ENCODE data around the gene MRPL57. TPM values are rescaled to one million over a fixed set of nuclear protein-coding genes. Genes with fewer than 3 reads are reported as not detected.
"Not testable (repeated sequence)": the region's sequence is repeated elsewhere in the genome, so short reads cannot be mapped to it uniquely, and the experiment has no call there.

The MRPL57 gene
- total and polyA plus RNA-seq, 5 donors from 2014 or later, result 9.6 to 70.8 (median 60.4) TPM

DNA sequence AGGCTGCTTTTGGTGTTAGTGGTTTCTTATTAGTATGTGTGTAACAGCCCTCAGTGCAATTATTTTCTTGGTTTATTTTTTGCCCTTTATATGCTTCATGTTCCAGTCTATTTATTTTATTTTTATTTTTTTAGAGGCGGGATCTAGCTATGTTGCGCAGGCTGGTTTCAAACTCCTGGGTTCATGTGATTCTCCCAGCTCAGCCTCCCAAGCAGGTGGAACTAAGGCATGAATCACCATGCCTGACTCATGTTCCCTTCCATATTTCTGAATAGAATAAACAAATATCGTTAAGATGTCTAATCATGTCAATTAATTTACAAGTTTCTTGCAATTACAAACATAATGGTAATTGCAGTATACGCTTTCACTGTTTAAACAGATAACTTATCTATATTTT is 11.8 kb upstream of the MRPL57 start:
- Histone ChIP-seq H3K36me3 (ENCODE audit: control insufficient read depth, insufficient read depth, low read length) (no peaks in the 10 kb centered on the region), H3K27ac (ENCODE audit: insufficient read depth, low read length, poor library complexity, severe bottlenecking) (no peak overlapping the region), H3K27me3 (ENCODE audit: control insufficient read depth, insufficient read depth, low read length) (no peaks in the 10 kb centered on the region), H3K9me3 (ENCODE audit: control insufficient read depth in 2 of 2, low read length in 2 of 2) (no peaks in the 10 kb centered on the region), H3K4me1 (ENCODE audit: control insufficient read depth, insufficient read depth, low read length, poor library complexity, severe bottlenecking) (no peaks in the 10 kb centered on the region), H3K4me3 (ENCODE audit: low read depth, low read length) (no peak overlapping the region)
- DNase-seq (no peak), ATAC-seq (ENCODE audit: low read depth in 2 of 2) (no peak)
- H3K27me3 Mint-ChIP-seq, result no peaks in the 10 kb centered on the region
- no peak overlapping the region for H3K4me3 Mint-ChIP-seq
- H3K27ac Mint-ChIP-seq, result no peak overlapping the region
- H3K4me1 Mint-ChIP-seq, result no peaks in the 10 kb centered on the region
- no peaks in the 10 kb centered on the region for H3K36me3 Mint-ChIP-seq
- H3K9me3 Mint-ChIP-seq, result peaks cover 0 to 1% (median 0%) of the 10 kb centered on the region in 7 donors

DNA sequence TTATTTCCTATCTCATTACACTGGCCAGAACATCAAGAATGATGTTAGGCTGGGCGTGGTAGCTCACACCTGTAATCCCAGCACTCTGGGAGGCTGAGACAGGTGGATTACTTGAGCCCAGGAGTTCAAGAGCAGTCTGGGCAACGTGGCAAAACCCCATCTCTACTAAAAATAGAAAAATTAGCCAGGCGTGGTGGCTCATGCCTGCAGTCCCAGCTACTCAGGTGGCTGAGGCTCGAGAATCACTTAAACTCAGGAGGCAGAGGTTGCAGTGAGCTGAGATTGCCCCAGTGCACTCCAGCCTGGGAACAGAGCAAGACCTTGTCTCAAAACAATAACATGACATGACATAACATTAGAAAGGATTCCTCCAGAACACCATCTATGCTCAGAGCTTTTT is 10.9 kb upstream of the MRPL57 start:
- not testable (repeated sequence) for H3K9me3 ChIP-seq (ENCODE audit: control insufficient read depth in 2 of 2, low read length in 2 of 2); H3K4me1 ChIP-seq (ENCODE audit: control insufficient read depth, insufficient read depth, low read length, poor library complexity, severe bottlenecking); H3K27me3 ChIP-seq (ENCODE audit: control insufficient read depth, insufficient read depth, low read length); DNase-seq; H3K4me3 ChIP-seq (ENCODE audit: low read depth, low read length); H3K9me3 Mint-ChIP-seq; H3K4me3 Mint-ChIP-seq; H3K36me3 Mint-ChIP-seq; ATAC-seq (ENCODE audit: low read depth in 2 of 2); H3K36me3 ChIP-seq (ENCODE audit: control insufficient read depth, insufficient read depth, low read length); H3K27me3 Mint-ChIP-seq; H3K27ac ChIP-seq (ENCODE audit: insufficient read depth, low read length, poor library complexity, severe bottlenecking); H3K27ac Mint-ChIP-seq; H3K4me1 Mint-ChIP-seq

DNA sequence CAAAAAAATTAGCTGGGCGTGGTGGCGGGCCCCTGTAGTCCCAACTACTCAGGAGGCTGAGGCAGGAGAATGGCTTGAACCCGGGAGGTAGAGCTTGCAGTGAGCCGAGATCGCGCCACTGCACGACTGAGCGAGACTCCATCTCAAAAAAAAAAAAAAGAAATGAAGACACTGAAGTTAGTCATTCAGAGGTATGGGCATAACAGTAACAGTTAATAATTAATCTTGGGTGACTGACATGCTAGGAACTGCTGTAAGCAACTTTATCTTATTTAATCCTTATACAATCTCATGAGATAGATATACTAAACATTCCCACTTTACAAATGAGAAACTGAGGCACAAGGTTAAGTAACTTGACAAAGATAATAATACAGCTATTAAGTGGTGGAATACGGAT is 5.0 kb upstream of the MRPL57 start:
- Mint-ChIP-seq H3K4me3 (no peak overlapping the region), H3K9me3 (peaks cover 0 to 1% (median 0%) of the 10 kb centered on the region in 7 donors), H3K27ac (no peak overlapping the region), H3K27me3 (no peaks in the 10 kb centered on the region), H3K36me3 (no peaks in the 10 kb centered on the region), H3K4me1 (peaks cover 0 to 12% (median 6%) of the 10 kb centered on the region in 4 donors)
- ATAC-seq (ENCODE audit: low read depth in 2 of 2) (no peak), DNase-seq (no peak)
- H3K27ac ChIP-seq (ENCODE audit: insufficient read depth, low read length, poor library complexity, severe bottlenecking), result no peak overlapping the region
- H3K36me3 ChIP-seq (ENCODE audit: control insufficient read depth, insufficient read depth, low read length), result no peaks in the 10 kb centered on the region
- H3K4me3 ChIP-seq (ENCODE audit: low read depth, low read length), result no peak overlapping the region
- no peaks in the 10 kb centered on the region for H3K27me3 ChIP-seq (ENCODE audit: control insufficient read depth, insufficient read depth, low read length)
- H3K4me1 ChIP-seq (ENCODE audit: control insufficient read depth, insufficient read depth, low read length, poor library complexity, severe bottlenecking), result peaks cover 7% of the 10 kb centered on the region
- no peaks in the 10 kb centered on the region for H3K9me3 ChIP-seq (ENCODE audit: control insufficient read depth in 2 of 2, low read length in 2 of 2)

DNA sequence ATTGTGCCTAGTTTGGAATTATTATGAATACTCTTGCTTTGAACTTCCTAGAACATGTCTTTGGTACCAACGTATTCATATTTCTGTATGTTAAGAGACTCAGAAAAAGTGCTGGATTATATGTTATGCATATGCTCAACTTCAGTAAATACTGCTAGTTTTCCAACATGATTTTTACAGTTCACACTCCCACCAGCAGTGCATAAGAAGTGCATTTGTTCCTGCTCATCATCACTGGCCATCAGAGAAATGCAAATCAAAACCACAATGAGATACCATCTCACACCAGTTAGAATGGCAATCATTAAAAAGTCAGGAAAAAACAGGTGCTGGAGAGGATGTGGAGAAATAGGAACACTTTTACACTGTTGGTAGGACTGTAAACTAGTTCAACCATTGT is 2.7 kb upstream of the MRPL57 start:
- ATAC-seq (ENCODE audit: low read depth in 2 of 2); H3K27ac ChIP-seq (ENCODE audit: insufficient read depth, low read length, poor library complexity, severe bottlenecking); DNase-seq; H3K27ac Mint-ChIP-seq; H3K4me3 ChIP-seq (ENCODE audit: low read depth, low read length); H3K36me3 Mint-ChIP-seq; H3K27me3 Mint-ChIP-seq; H3K9me3 ChIP-seq (ENCODE audit: control insufficient read depth in 2 of 2, low read length in 2 of 2); H3K27me3 ChIP-seq (ENCODE audit: control insufficient read depth, insufficient read depth, low read length); H3K36me3 ChIP-seq (ENCODE audit: control insufficient read depth, insufficient read depth, low read length); H3K9me3 Mint-ChIP-seq: not testable (repeated sequence)
- peaks cover 20% of the 10 kb centered on the region for H3K4me1 ChIP-seq (ENCODE audit: control insufficient read depth, insufficient read depth, low read length, poor library complexity, severe bottlenecking)
- peak overlapping the region in 1 of 4 donors; percentile 40 for H3K4me3 Mint-ChIP-seq
- peaks cover 5 to 29% (median 16%) of the 10 kb centered on the region in 4 donors for H3K4me1 Mint-ChIP-seq

DNA sequence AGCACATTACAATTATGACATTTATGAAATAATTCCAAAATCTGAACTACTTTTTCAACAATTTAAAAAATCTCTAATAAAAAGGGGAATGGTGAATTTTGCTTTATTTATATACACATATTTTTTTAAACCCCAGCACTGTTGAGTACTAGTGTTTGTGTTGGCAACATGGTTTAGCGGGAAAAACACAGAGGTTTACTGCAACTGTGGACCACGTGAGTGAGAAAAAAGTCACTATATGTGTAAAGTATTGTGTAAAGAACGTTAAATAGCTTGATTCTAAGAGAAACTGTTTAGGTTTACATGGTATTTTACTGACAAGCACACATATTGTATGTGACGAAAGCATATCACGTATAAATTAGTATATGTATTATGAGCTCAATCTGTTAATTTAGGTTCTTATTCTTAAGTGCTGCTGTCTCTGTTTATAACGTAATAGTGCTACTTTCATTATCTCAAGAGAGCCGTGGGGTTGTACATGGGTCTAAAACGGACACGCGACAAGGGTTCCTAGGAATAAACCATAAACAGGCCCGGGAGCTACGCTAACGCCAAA is 723 bp upstream of the MRPL57 start:
- peaks cover 20% of the 10 kb centered on the region for H3K4me1 ChIP-seq (ENCODE audit: control insufficient read depth, insufficient read depth, low read length, poor library complexity, severe bottlenecking)
- ATAC-seq (ENCODE audit: low read depth in 2 of 2) (no peak), DNase-seq (no peak)
- Mint-ChIP-seq H3K9me3 (no peaks in the 10 kb centered on the region), H3K4me3 (peak overlapping the region; percentile 91 to 99 (median 97)), H3K4me1 (peaks cover 6 to 37% (median 23%) of the 10 kb centered on the region in 4 donors), H3K27ac (peak overlapping the region in 2 of 3 donors; percentile 96 to 97), H3K27me3 (no peaks in the 10 kb centered on the region), H3K36me3 (no peaks in the 10 kb centered on the region)
- H3K9me3 ChIP-seq (ENCODE audit: control insufficient read depth in 2 of 2, low read length in 2 of 2), result no peaks in the 10 kb centered on the region
- peak overlapping the region; percentile 95 for H3K4me3 ChIP-seq (ENCODE audit: low read depth, low read length)
- peak overlapping the region; percentile 89 for H3K27ac ChIP-seq (ENCODE audit: insufficient read depth, low read length, poor library complexity, severe bottlenecking)
- no peaks in the 10 kb centered on the region for H3K27me3 ChIP-seq (ENCODE audit: control insufficient read depth, insufficient read depth, low read length)
- H3K36me3 ChIP-seq (ENCODE audit: control insufficient read depth, insufficient read depth, low read length), result no peaks in the 10 kb centered on the region

DNA sequence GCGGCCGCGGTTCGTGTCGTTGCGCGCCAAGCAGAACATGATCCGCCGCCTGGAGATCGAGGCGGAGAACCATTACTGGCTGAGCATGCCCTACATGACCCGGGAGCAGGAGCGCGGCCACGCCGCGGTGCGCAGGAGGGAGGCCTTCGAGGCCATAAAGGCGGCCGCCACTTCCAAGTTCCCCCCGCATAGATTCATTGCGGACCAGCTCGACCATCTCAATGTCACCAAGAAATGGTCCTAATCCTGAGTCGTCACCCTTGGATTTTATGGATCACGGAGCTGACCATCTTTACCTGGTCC is 475 bp downstream of the MRPL57 start:
- H3K36me3 Mint-ChIP-seq, result no peaks in the 10 kb centered on the region
- H3K4me3 Mint-ChIP-seq, result peak overlapping the region; percentile 91 to 99 (median 97)
- H3K27ac ChIP-seq (ENCODE audit: insufficient read depth, low read length, poor library complexity, severe bottlenecking), result peak overlapping the region; percentile 89
- ATAC-seq (ENCODE audit: low read depth in 2 of 2) (peak; percentile 11 to 15), DNase-seq (no peak)
- H3K27me3 ChIP-seq (ENCODE audit: control insufficient read depth, insufficient read depth, low read length), result no peaks in the 10 kb centered on the region
- peaks cover 20% of the 10 kb centered on the region for H3K4me1 ChIP-seq (ENCODE audit: control insufficient read depth, insufficient read depth, low read length, poor library complexity, severe bottlenecking)
- H3K9me3 Mint-ChIP-seq, result no peaks in the 10 kb centered on the region
- peaks cover 6 to 40% (median 24%) of the 10 kb centered on the region in 4 donors for H3K4me1 Mint-ChIP-seq
- H3K9me3 ChIP-seq (ENCODE audit: control insufficient read depth in 2 of 2, low read length in 2 of 2), result no peaks in the 10 kb centered on the region
- H3K36me3 ChIP-seq (ENCODE audit: control insufficient read depth, insufficient read depth, low read length), result no peaks in the 10 kb centered on the region
- H3K27me3 Mint-ChIP-seq, result no peaks in the 10 kb centered on the region
- H3K27ac Mint-ChIP-seq, result peak overlapping the region; percentile 81 to 97 (median 96)
- peak overlapping the region; percentile 95 for H3K4me3 ChIP-seq (ENCODE audit: low read depth, low read length)

DNA sequence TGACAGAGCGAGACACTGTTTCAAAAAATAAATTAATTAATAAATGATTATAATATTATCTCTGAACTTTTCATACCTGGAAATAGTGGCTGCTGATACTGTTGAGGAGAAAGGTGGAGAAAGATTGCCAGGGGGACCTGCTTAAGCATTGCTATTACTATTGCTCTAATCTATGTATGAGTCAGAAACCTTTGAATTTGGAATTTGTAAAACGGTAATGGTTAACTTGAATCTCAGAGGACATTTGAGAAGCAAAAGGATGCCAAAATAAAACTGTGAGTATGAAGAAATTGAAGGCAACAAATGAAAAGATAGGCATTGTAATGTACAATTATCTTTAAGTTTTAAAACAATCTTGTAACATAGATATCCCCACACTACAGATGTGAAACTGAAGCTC is 5.2 kb downstream of the MRPL57 start:
- H3K36me3 ChIP-seq (ENCODE audit: control insufficient read depth, insufficient read depth, low read length), result no peaks in the 10 kb centered on the region
- Mint-ChIP-seq H3K4me1 (peaks cover 5 to 30% (median 16%) of the 10 kb centered on the region in 4 donors), H3K27ac (no peak overlapping the region), H3K27me3 (peaks cover 4% of the 10 kb centered on the region), H3K36me3 (no peaks in the 10 kb centered on the region), H3K4me3 (no peak overlapping the region), H3K9me3 (no peaks in the 10 kb centered on the region)
- ATAC-seq (ENCODE audit: low read depth in 2 of 2) (no peak), DNase-seq (no peak)
- H3K4me1 ChIP-seq (ENCODE audit: control insufficient read depth, insufficient read depth, low read length, poor library complexity, severe bottlenecking), result peaks cover 12% of the 10 kb centered on the region
- no peaks in the 10 kb centered on the region for H3K9me3 ChIP-seq (ENCODE audit: control insufficient read depth in 2 of 2, low read length in 2 of 2)
- H3K27me3 ChIP-seq (ENCODE audit: control insufficient read depth, insufficient read depth, low read length), result no peaks in the 10 kb centered on the region
- no peak overlapping the region for H3K27ac ChIP-seq (ENCODE audit: insufficient read depth, low read length, poor library complexity, severe bottlenecking)
- H3K4me3 ChIP-seq (ENCODE audit: low read depth, low read length), result no peak overlapping the region

DNA sequence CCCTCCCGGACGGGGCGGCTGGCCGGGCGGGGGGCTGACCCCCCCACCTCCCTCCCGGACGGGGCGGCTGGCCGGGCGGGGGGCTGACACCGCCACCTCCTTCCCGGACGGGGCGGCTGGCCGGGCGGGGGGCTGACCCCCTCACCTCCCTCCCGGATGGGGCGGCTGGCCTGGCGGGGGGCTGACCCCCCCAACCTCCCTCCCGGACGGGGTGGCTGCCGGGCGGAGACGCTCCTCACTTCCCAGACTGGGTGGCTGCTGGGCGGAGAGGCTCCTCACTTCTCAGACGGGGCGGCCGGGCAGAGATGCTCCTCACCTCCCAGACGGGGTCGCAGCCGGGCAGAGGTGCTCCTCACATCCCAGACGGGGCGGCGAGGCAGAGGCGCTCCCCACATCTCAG is 10.0 kb downstream of the MRPL57 start:
- not testable (repeated sequence) for DNase-seq; H3K9me3 Mint-ChIP-seq; H3K36me3 ChIP-seq (ENCODE audit: control insufficient read depth, insufficient read depth, low read length); H3K4me3 Mint-ChIP-seq; H3K4me1 ChIP-seq (ENCODE audit: control insufficient read depth, insufficient read depth, low read length, poor library complexity, severe bottlenecking); H3K4me1 Mint-ChIP-seq; H3K9me3 ChIP-seq (ENCODE audit: control insufficient read depth in 2 of 2, low read length in 2 of 2); H3K36me3 Mint-ChIP-seq; H3K27me3 ChIP-seq (ENCODE audit: control insufficient read depth, insufficient read depth, low read length); ATAC-seq (ENCODE audit: low read depth in 2 of 2); H3K27me3 Mint-ChIP-seq; H3K27ac Mint-ChIP-seq; H3K4me3 ChIP-seq (ENCODE audit: low read depth, low read length); H3K27ac ChIP-seq (ENCODE audit: insufficient read depth, low read length, poor library complexity, severe bottlenecking)

Measured in CD4-positive, CD25-positive, alpha-beta regulatory T cell (primary cell).